Rectal smooth muscle tissue (tissue), 1 donor: ENCODE data around the gene GALNTL6.
"Not testable (repeated sequence)": the region's sequence is repeated elsewhere in the genome, so short reads cannot be mapped to it uniquely, and the experiment has no call there.

Experiments
- H3K27ac ChIP-seq: one replicate; pipeline ENCODE4 v1.7.0; 2013; ENCODE audit warnings: low read depth, low read length, inconsistent platforms
- H3K27me3 ChIP-seq: one replicate; pipeline ENCODE4 v1.7.0; 2013; ENCODE audit warnings: low read length; ENCODE audit not compliant: control insufficient read depth, insufficient read depth
- H3K36me3 ChIP-seq: one replicate; pipeline ENCODE4 v1.7.0; 2013; ENCODE audit warnings: low read length; ENCODE audit not compliant: control insufficient read depth, insufficient read depth
- H3K4me1 ChIP-seq: one replicate; pipeline ENCODE4 v1.7.0; 2013; ENCODE audit warnings: low read length; ENCODE audit not compliant: control insufficient read depth, insufficient read depth
- H3K4me3 ChIP-seq: one replicate; pipeline ENCODE4 v1.7.0; 2013; ENCODE audit warnings: low read length
- H3K9ac ChIP-seq: one replicate; pipeline ENCODE4 v1.7.0; 2013; ENCODE audit warnings: low read length

GALNTL6 gene

GRCh38 chr4:172899861-172900260, 1086.7 kb downstream of the GALNTL6 start:
- Histone ChIP-seq H3K27ac (no peak overlapping the region), H3K4me1 (no peaks in the 10 kb centered on the region), H3K9ac (no peak overlapping the region), H3K27me3 (no peaks in the 10 kb centered on the region), H3K36me3 (no peaks in the 10 kb centered on the region), H3K4me3 (no peak overlapping the region)

GRCh38 chr4:172900900-172901299, 1087.7 kb downstream of the GALNTL6 start:
- no peak overlapping the region for H3K4me3 ChIP-seq
- no peaks in the 10 kb centered on the region for H3K36me3 ChIP-seq
- no peak overlapping the region for H3K9ac ChIP-seq
- no peaks in the 10 kb centered on the region for H3K4me1 ChIP-seq
- no peaks in the 10 kb centered on the region for H3K27me3 ChIP-seq
- no peak overlapping the region for H3K27ac ChIP-seq

- not testable (repeated sequence) for H3K9ac ChIP-seq, H3K27me3 ChIP-seq, H3K36me3 ChIP-seq, H3K4me3 ChIP-seq, H3K4me1 ChIP-seq, H3K27ac ChIP-seq
Measured at GRCh38 chr4:172912468-172912867, 1099.3 kb downstream of the GALNTL6 start.

GRCh38 chr4:172917403-172917802, 1104.2 kb downstream of the GALNTL6 start:
- not testable (repeated sequence) for H3K27me3 ChIP-seq, H3K27ac ChIP-seq, H3K36me3 ChIP-seq, H3K9ac ChIP-seq, H3K4me3 ChIP-seq, H3K4me1 ChIP-seq

GRCh38 chr4:172919269-172919668, 1106.1 kb downstream of the GALNTL6 start:
- H3K27ac ChIP-seq, result no peak overlapping the region
- H3K9ac ChIP-seq, result no peak overlapping the region
- no peaks in the 10 kb centered on the region for H3K4me1 ChIP-seq
- no peaks in the 10 kb centered on the region for H3K36me3 ChIP-seq
- H3K27me3 ChIP-seq, result no peaks in the 10 kb centered on the region
- H3K4me3 ChIP-seq, result no peak overlapping the region

- H3K4me1 ChIP-seq, result no peaks in the 10 kb centered on the region
- no peaks in the 10 kb centered on the region for H3K36me3 ChIP-seq
- no peak overlapping the region for H3K27ac ChIP-seq
- H3K4me3 ChIP-seq, result no peak overlapping the region
- no peak overlapping the region for H3K9ac ChIP-seq
- no peaks in the 10 kb centered on the region for H3K27me3 ChIP-seq
Measured at GRCh38 chr4:172927096-172927814, 1114.1 kb downstream of the GALNTL6 start.

- Histone ChIP-seq H3K27ac (no peak overlapping the region), H3K4me3 (no peak overlapping the region), H3K9ac (no peak overlapping the region), H3K36me3 (no peaks in the 10 kb centered on the region), H3K4me1 (no peaks in the 10 kb centered on the region), H3K27me3 (no peaks in the 10 kb centered on the region)
Measured at GRCh38 chr4:172928347-172928746, 1115.1 kb downstream of the GALNTL6 start.

- Histone ChIP-seq H3K4me3 (no peak overlapping the region), H3K36me3 (no peaks in the 10 kb centered on the region), H3K9ac (no peak overlapping the region), H3K27me3 (no peaks in the 10 kb centered on the region), H3K27ac (no peak overlapping the region), H3K4me1 (no peaks in the 10 kb centered on the region)
Measured at GRCh38 chr4:172938072-172938829, 1125.0 kb downstream of the GALNTL6 start.

- Histone ChIP-seq H3K4me1 (no peaks in the 10 kb centered on the region), H3K27me3 (no peaks in the 10 kb centered on the region), H3K36me3 (no peaks in the 10 kb centered on the region), H3K27ac (no peak overlapping the region), H3K4me3 (no peak overlapping the region), H3K9ac (no peak overlapping the region)
Measured at GRCh38 chr4:172938870-172939269, 1125.7 kb downstream of the GALNTL6 start.

- Histone ChIP-seq H3K4me3 (no peak overlapping the region), H3K9ac (no peak overlapping the region), H3K27ac (no peak overlapping the region), H3K27me3 (no peaks in the 10 kb centered on the region), H3K4me1 (no peaks in the 10 kb centered on the region), H3K36me3 (no peaks in the 10 kb centered on the region)
Measured at GRCh38 chr4:172942840-172943239, 1129.6 kb downstream of the GALNTL6 start.

- no peak overlapping the region for H3K27ac ChIP-seq
- no peaks in the 10 kb centered on the region for H3K36me3 ChIP-seq
- H3K9ac ChIP-seq, result no peak overlapping the region
- no peak overlapping the region for H3K4me3 ChIP-seq
- H3K4me1 ChIP-seq, result no peaks in the 10 kb centered on the region
- no peaks in the 10 kb centered on the region for H3K27me3 ChIP-seq
Measured at GRCh38 chr4:172945611-172946010, 1132.4 kb downstream of the GALNTL6 start.

GRCh38 chr4:172946503-172946902, 1133.3 kb downstream of the GALNTL6 start:
- no peaks in the 10 kb centered on the region for H3K27me3 ChIP-seq
- no peak overlapping the region for H3K9ac ChIP-seq
- H3K4me1 ChIP-seq, result no peaks in the 10 kb centered on the region

GRCh38 chr4:172947594-172947993, 1134.4 kb downstream of the GALNTL6 start:
- Histone ChIP-seq H3K4me3 (no peak overlapping the region), H3K36me3 (no peaks in the 10 kb centered on the region), H3K9ac (no peak overlapping the region), H3K4me1 (no peaks in the 10 kb centered on the region), H3K27ac (no peak overlapping the region), H3K27me3 (no peaks in the 10 kb centered on the region)

More at GRCh38 chr4:172946503-172946902, 1133.3 kb downstream of the GALNTL6 start:
- Histone ChIP-seq H3K36me3 (no peaks in the 10 kb centered on the region), H3K27ac (no peak overlapping the region), H3K4me3 (no peak overlapping the region)
